Neural crest cell (in vitro differentiated cells): ENCODE results near the gene CPD. TPM values are rescaled to one million over a fixed set of nuclear protein-coding genes. Genes with fewer than 3 reads are reported as not detected.
A peak's percentile ranks its signal among the peaks of the same experiment; 100 is the strongest.
"Not testable (repeated sequence)": the region's sequence is repeated elsewhere in the genome, so short reads cannot be mapped to it uniquely, and the experiment has no call there.

Source experiments
- DNase-seq: peaks from one replicate; pipeline ENCODE4 v3.0.0; 2021; ENCODE audit warnings: low read depth, mixed read lengths, low spot score
- H3K27ac Mint-ChIP-seq: one replicate; pipeline ENCODE4 v1.8.0; 2021; ENCODE audit warnings: mild to moderate bottlenecking, mixed read lengths; ENCODE audit not compliant: unreplicated experiment
- H3K27me3 Mint-ChIP-seq: 2 replicates; pipeline ENCODE4 v1.8.0; 2021; ENCODE audit warnings: low read depth, mild to moderate bottlenecking, mixed read lengths
- H3K36me3 Mint-ChIP-seq: 2 replicates; pipeline ENCODE4 v1.8.0; 2021; ENCODE audit warnings: low read depth, mild to moderate bottlenecking, mixed read lengths
- H3K4me1 Mint-ChIP-seq: 2 replicates; pipeline ENCODE4 v1.8.0; 2021; ENCODE audit warnings: mixed read lengths
- H3K4me3 Mint-ChIP-seq: one replicate; pipeline ENCODE4 v1.8.0; 2021; ENCODE audit warnings: mild to moderate bottlenecking, mixed read lengths
- H3K9me3 Mint-ChIP-seq: 2 replicates; pipeline ENCODE4 v1.8.0; 2021; ENCODE audit warnings: mixed read lengths
- CTCF ChIP-seq: fragments of 200-600 bp; sonication (generic); conservative IDR thresholded peaks from 2 replicates; pipeline ENCODE4 v1.5.0; 2021; ENCODE audit warnings: antibody characterized with exemption, mild to moderate bottlenecking
- total RNA-seq: library from RNA; stranded (reverse); gene quantifications from 2 replicates; pipeline ENCODE4 v1.2.1, GENCODE V29; 2021

CPD gene
- total RNA-seq, 1 donor from 2014 or later: 48.4 TPM

GRCh38 chr17:30414486-30414885 is 35.8 kb downstream of the CPD start:
- Mint-ChIP-seq H3K27me3 (no peaks in the 10 kb centered on the region), H3K9me3 (peaks cover 10% of the 10 kb centered on the region), H3K36me3 (peaks cover 20% of the 10 kb centered on the region), H3K4me3 (no peak overlapping the region), H3K4me1 (no peaks in the 10 kb centered on the region), H3K27ac (peak overlapping the region; percentile 4)
- no peak for DNase-seq
- no peak for TF ChIP-seq CTCF

DNA sequence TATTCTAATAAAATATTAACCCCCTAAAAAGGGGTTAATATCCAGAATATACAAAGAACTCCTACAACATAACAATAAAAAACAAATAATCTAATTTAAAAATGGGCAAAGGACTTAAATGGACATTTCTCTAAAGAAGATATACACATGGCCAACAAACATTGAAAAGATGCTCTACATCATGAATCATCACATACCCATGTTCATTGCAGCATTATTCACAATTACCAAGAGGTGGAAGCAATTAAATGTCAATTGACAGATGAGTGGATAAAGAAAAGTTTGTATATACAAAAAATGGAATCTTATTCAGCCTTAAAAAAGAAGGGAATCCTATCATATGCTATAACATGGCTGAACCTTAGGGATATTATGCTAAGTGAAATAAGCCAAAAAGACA is 36.8 kb downstream of the CPD start:
- Mint-ChIP-seq H3K4me3 (no peak overlapping the region), H3K27me3 (no peaks in the 10 kb centered on the region), H3K27ac (no peak overlapping the region), H3K4me1 (no peaks in the 10 kb centered on the region), H3K9me3 (peaks cover 6% of the 10 kb centered on the region), H3K36me3 (peaks cover 16% of the 10 kb centered on the region)
- no peak for DNase-seq
- TF ChIP-seq CTCF: no peak

GRCh38 chr17:30418070-30418469 is 39.3 kb downstream of the CPD start:
- not testable (repeated sequence) for H3K27ac Mint-ChIP-seq, H3K36me3 Mint-ChIP-seq, H3K27me3 Mint-ChIP-seq, H3K4me3 Mint-ChIP-seq, H3K9me3 Mint-ChIP-seq, DNase-seq, H3K4me1 Mint-ChIP-seq

GRCh38 chr17:30421592-30421991 is 42.9 kb downstream of the CPD start:
- Mint-ChIP-seq H3K27me3 (no peaks in the 10 kb centered on the region), H3K9me3 (no peaks in the 10 kb centered on the region), H3K4me1 (no peaks in the 10 kb centered on the region), H3K27ac (no peak overlapping the region), H3K4me3 (no peak overlapping the region), H3K36me3 (peaks cover 10% of the 10 kb centered on the region)
- no peak for DNase-seq
- no peak for TF ChIP-seq CTCF

GRCh38 chr17:30422171-30422570 is 43.4 kb downstream of the CPD start:
- H3K9me3 Mint-ChIP-seq: no peaks in the 10 kb centered on the region
- no peak for TF ChIP-seq CTCF
- no peaks in the 10 kb centered on the region for H3K27me3 Mint-ChIP-seq
- H3K36me3 Mint-ChIP-seq: peaks cover 11% of the 10 kb centered on the region
- H3K4me3 Mint-ChIP-seq: no peak overlapping the region
- no peaks in the 10 kb centered on the region for H3K4me1 Mint-ChIP-seq
- no peak for DNase-seq
- no peak overlapping the region for H3K27ac Mint-ChIP-seq

GRCh38 chr17:30424471-30424870 is 45.7 kb downstream of the CPD start:
- no peak for DNase-seq
- TF ChIP-seq CTCF: no peak
- no peak overlapping the region for H3K4me3 Mint-ChIP-seq
- no peaks in the 10 kb centered on the region for H3K27me3 Mint-ChIP-seq
- H3K27ac Mint-ChIP-seq: no peak overlapping the region
- H3K9me3 Mint-ChIP-seq: no peaks in the 10 kb centered on the region
- H3K36me3 Mint-ChIP-seq: peaks cover 14% of the 10 kb centered on the region
- H3K4me1 Mint-ChIP-seq: no peaks in the 10 kb centered on the region
